GM19452 (cell line): ENCODE results near the gene DAP.
A peak's percentile ranks its signal among the peaks of the same experiment; 100 is the strongest.

Experiments
- ATAC-seq: cut with Tn5 transposase; IDR thresholded peaks from one replicate; pipeline ENCODE4 v1.9.1; 2021; ENCODE audit not compliant: unreplicated experiment

Gene DAP

GRCh38 chr5:10761933-10762775 is 1.1 kb upstream of the DAP start:
- no peak for ATAC-seq

GRCh38 chr5:10760921-10761184 is 181 bp downstream of the DAP start:
- ATAC-seq = no peak

- ATAC-seq = peak; percentile 30
Observed at GRCh38 chr5:10760096-10760920, 726 bp downstream of the DAP start.

- no peak for ATAC-seq
Observed at GRCh38 chr5:10759111-10759510, 1.9 kb downstream of the DAP start.

DNA sequence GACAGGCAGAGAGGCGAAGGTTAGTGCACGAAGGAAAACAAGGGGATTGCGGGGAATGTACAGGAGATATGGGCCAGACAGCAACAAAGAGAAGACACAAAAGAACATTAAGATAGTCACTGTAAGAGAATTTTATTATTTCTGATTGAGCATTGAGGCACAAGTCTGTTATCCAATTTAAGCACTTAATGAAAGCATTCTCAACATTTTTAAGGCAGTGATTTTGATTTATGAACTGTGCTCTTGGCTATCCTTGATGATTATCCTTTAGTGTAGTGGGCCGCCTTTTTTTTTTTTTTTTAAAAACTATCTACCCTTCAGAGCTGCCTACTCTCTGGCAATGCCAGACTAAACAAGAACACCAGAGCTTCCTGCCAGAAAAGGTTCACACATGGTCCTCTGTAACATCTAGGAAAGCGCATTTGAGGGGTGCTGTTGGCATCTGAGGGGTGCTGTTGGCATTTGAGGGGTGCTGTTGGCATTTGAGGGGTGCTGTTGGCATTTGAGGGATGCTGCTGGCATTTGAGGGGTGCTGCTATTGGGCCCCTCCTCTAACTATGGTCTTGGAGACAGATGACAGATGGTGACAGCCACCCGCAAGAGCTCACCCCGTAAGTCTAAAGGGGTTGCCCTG is 3.0 kb downstream of the DAP start:
- no peak for ATAC-seq

DNA sequence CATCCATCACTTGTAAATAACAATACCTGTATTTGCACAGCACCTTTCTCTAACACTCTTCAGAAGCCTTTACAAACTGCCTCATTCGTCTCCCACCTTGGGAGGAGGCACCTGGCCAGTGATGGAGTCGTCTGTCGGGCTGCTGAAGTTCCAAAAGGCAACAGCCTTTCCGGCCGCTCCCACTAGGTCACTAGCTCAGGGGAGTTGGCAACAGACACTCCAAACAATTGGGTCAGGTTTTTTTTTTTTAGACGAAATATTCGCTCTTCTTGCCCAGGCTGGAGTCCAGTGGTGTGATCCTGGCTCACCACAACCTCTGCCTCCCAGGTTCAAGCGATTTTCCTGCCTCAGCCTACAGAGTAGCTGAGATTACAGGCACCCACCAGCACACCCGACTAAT is 4.0 kb downstream of the DAP start:
- ATAC-seq = no peak

DNA sequence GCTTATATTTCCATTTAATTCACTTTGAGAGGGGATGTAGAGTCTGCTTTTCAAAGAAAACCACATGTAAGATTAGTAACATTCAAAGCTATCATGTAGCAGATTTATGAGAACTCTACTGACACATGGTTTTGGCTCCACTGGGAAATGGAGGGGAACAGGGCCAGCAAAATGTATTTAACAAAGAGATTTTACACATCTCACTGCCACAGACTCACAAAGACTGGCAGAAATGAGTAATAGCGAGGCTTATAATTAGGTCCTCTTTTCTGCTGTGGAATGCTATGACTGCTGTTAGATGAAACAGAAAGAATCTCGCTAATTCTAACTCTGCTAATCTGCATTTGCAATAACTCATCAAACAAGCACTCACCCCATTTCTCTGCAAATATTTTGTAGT is 4.5 kb downstream of the DAP start:
- ATAC-seq = peak; percentile 19

DNA sequence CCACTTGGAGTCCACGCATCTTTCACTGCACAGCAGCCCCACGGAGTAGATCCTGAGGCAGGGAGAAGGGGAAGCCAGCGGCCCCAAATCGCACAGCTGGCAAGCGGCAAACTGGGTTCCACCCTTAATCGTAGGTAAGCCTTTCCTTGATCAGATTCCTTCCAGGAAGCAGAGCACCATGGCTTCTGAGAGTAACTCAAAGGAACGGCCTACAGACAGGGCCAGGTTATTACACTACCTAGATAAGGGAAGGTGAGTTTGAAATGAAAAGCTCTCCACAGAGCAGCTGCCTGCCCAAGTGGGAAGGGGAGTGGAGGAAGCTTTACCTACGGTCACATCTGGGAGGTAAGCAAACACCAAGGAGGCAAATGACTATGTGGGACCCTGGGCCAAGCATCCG is 7.9 kb downstream of the DAP start:
- ATAC-seq = no peak

DNA sequence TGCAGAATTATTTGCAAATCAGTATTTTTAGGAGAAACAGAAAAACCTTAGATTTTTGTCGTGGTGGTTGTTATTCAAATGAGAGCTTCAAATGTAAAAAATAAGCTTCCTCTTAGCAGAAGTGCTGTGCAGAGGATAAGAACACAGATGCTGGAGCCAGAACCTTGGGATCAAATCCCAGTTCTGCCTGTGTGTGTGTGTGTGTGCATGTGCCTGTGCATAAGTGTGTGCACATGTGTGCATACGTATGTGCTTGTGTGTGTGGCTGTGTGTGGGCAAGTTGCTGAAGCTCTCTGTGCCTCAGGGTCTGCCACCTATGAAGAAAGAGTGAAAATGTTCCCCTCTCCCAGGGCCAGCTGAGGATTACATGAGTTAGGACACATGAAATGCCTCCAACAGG is 8.6 kb downstream of the DAP start:
- no peak for ATAC-seq

DNA sequence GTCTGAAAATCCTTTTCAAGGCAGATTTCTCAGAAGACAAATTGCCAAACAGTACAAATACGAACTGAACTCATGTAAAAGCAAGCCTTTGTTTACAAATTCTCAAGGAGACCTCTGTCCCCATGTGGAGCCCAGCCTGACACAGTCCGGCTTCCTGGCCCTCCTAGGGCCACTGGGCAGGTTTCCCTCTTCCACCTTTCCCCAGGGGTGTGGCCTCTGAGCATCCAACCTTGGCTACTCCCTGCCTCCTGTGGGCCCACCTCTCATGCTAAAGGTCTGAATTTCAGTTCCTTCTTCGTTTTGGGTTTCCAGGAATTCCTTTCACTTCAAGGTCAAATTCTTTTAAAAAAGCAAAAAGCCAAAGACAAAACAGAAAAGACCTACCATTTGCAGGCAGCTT is 10.1 kb downstream of the DAP start:
- no peak for ATAC-seq

GRCh38 chr5:10747678-10748622 is 13.1 kb downstream of the DAP start:
- no peak for ATAC-seq

DNA sequence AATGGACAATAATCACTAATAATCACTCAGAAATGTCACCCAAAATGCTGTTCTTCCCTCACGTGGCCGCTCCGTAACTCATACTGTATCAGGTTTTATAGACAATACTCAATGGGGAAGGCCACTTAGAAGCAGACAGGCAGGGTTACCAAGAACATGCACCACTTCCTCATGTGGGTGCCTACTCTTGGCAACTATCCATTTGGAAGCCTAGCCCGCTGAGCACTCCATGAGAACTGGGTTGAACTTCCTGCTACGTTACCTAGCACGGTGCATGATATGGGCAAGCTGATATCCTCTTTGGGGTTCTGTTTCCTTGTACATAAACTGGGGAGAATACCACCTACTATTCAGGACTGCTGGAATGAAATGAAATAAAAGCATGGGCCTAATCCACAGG is 14.3 kb downstream of the DAP start:
- no peak for ATAC-seq

DNA sequence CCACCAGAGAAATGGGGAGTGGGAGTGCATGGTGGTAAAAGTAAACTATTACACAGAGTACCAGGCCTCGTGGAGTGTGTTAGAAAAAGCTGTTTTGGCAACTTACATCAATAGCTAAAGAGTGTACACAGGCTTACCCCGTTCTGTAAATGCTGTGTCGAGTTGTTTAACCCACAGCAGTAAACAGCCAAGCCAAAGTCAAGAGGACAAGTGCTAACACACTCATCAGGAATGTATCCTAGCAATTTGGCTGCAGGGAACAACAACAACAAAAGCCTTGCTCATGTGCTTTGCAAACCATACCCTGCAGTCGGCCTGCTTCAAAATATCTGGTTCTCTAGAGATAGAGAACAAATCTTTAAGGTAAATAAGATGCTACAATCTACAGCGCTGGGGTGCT is 15.9 kb downstream of the DAP start:
- ATAC-seq = no peak

- no peak for ATAC-seq
Observed at GRCh38 chr5:10744681-10745080, 16.4 kb downstream of the DAP start.

DNA sequence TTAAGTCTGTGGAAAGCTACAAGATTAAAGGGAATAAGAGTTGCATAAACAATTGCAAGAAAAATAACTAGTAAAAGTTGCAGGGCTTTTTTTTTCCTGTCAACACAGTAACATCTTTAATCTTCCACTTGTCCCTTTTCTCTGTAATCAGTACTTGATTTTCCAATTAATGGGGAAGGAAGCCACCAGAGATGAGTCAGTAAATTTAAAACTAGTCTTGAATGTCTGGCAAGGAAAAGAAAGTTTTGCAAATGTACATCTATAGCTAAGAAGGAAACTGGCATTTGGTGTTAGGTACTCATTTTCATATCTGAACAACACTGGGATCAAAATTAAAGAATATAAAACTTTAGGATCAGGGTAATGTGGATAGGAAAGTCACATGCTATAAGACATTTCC is 17.1 kb downstream of the DAP start:
- no peak for ATAC-seq

DNA sequence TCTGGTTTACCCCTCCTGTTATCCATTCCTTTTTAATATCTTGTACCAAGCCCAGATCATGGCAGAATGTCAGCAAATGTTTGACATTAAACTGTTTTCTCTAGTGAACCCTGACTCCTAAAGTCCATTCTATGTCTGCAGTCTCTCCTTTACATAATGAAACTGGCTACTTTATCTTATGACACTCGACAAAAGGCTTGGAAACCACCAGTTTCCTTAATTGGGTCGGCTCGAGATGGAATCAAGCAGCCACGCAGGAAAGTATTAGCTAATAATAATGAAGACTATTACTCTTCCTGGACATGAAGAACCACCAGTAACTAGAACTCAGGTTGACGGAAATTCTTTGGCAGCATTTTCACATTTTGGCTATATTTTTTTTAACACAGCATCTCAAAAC is 17.5 kb downstream of the DAP start:
- ATAC-seq = no peak

DNA sequence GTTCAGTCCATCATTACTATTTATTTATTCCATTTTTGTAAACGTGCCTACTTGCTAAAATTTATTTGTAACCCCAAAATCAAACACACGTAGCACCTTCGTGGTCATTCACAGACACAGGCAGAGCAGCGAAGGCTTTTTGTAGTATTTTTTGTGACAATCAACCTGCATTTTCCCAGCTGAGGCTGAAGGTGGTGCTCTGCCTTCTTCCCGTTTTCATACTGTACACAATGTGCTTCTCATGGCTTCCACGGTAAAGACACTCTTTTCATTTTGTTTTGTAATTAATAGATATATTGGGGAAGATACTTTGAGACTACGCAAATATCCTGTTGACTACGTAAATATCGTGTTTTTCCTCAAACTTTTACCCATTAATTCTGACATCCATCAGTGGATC is 19.4 kb downstream of the DAP start:
- no peak for ATAC-seq

GRCh38 chr5:10740384-10740783 is 20.6 kb downstream of the DAP start:
- ATAC-seq = no peak

- ATAC-seq = no peak
Observed at GRCh38 chr5:10737880-10738279, 23.2 kb downstream of the DAP start.

DNA sequence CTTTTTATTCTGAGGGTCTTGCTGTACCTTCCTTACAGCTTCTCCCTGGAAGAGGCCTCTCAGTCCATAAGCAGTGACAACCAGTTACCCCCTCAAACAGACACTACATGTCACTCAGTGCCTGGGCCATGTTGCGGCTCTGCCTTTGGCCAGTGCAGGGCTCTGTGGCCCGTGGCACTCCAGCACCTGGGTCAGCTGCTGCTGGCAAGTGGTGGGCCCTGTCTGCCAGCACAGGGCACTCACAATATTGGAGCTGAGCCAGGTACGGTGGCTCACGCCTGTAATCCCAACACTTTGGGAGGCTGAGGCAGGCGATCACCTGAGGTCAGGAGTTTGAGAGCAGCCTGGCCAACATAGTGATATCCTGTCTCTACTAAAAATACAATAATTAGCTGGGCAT is 24.2 kb downstream of the DAP start:
- ATAC-seq = no peak

- no peak for ATAC-seq
Observed at GRCh38 chr5:10736354-10736753, 24.7 kb downstream of the DAP start.
